WTC11 (cell line): Measurements from ENCODE around the gene EI24. TPM values are rescaled to one million over a fixed set of nuclear protein-coding genes. Genes with fewer than 3 reads are reported as not detected.

ENCODE experiments used
- ATAC-seq: fragments of 200-7000 bp; cut with Tn5 transposase; 2 replicates; pipeline ENCODE4 v1.10.0; 2021; ENCODE audit warnings: mild to moderate bottlenecking, moderate library complexity
- CTCF ChIA-PET: fragments of 300-600 bp; sonication (Branson Sonifier 250); formaldehyde crosslinking; loops from one replicate; lab custom pipeline; 2021; ENCODE audit warnings: antibody characterized with exemption; lab: Charles Lee
- POLR2A ChIA-PET: fragments of 350-600 bp; sonication (Branson Sonifier 250); formaldehyde crosslinking; loops from one replicate; lab custom pipeline; 2021; ENCODE audit warnings: antibody characterized with exemption; lab: Charles Lee
- DNase-seq: peaks from one replicate; pipeline ENCODE4 v3.0.0; 2021; ENCODE audit warnings: low spot score
- H3K27ac Mint-ChIP-seq: 2 replicates; pipeline ENCODE4 v1.8.0; 2021; ENCODE audit warnings: mixed read lengths
- H3K27me3 Mint-ChIP-seq: 2 replicates; pipeline ENCODE4 v1.8.0; 2021; ENCODE audit warnings: low read depth, mild to moderate bottlenecking, moderate library complexity, mixed read lengths
- H3K36me3 Mint-ChIP-seq: 2 replicates; pipeline ENCODE4 v1.8.0; 2021; ENCODE audit warnings: mixed read lengths
- H3K4me1 Mint-ChIP-seq: 2 replicates; pipeline ENCODE4 v1.8.0; 2022; ENCODE audit warnings: mixed read lengths
- H3K4me3 Mint-ChIP-seq: 2 replicates; pipeline ENCODE4 v1.8.0; 2021; ENCODE audit warnings: mild to moderate bottlenecking, moderate library complexity, mixed read lengths
- H3K9me3 Mint-ChIP-seq: 2 replicates; pipeline ENCODE4 v1.8.0; 2021; ENCODE audit warnings: mixed read lengths
- AR ChIP-seq: fragments of 250-450 bp; sonication (Bioruptor Pico); IDR thresholded peaks from 2 replicates; pipeline ENCODE4 v1.9.0; 2021; ENCODE audit warnings: mild to moderate bottlenecking
- CREB1 ChIP-seq: sonication (generic); formaldehyde crosslinking; IDR thresholded peaks from 2 replicates; pipeline ENCODE4 v1.8.0; 2023; ENCODE audit warnings: mild to moderate bottlenecking, missing genetic modification reagents
- FOXP1 ChIP-seq: sonication (generic); formaldehyde crosslinking; IDR thresholded peaks from 2 replicates; pipeline ENCODE4 v1.8.0; 2022; ENCODE audit warnings: missing genetic modification reagents, mild to moderate bottlenecking, moderate library complexity, borderline replicate concordance
- FOXP4 ChIP-seq: sonication (generic); formaldehyde crosslinking; IDR thresholded peaks from 2 replicates; pipeline ENCODE4 v1.8.0; 2022; ENCODE audit warnings: mild to moderate bottlenecking, missing genetic modification reagents
- HMGA2 ChIP-seq: fragments of 250-450 bp; sonication (Bioruptor Pico); IDR thresholded peaks from 2 replicates; pipeline ENCODE4 v1.4.0; 2021; ENCODE audit warnings: mild to moderate bottlenecking, moderate library complexity
- MYBL2 ChIP-seq: sonication (generic); formaldehyde crosslinking; IDR thresholded peaks from 2 replicates; pipeline ENCODE4 v1.8.1; 2023; ENCODE audit warnings: mild to moderate bottlenecking, moderate library complexity, missing genetic modification reagents
- NR3C1 ChIP-seq: sonication (generic); formaldehyde crosslinking; conservative IDR thresholded peaks from 2 replicates; pipeline ENCODE4 v1.8.1; 2023; ENCODE audit warnings: low read depth, mild to moderate bottlenecking, missing genetic modification reagents
- TEAD4 ChIP-seq: sonication (generic); formaldehyde crosslinking; IDR thresholded peaks from 2 replicates; pipeline ENCODE4 v1.8.0; 2022; ENCODE audit warnings: mild to moderate bottlenecking, missing genetic modification reagents
- TP53 ChIP-seq: sonication (generic); formaldehyde crosslinking; IDR thresholded peaks from 2 replicates; pipeline ENCODE4 v1.8.1; 2023; ENCODE audit warnings: mild to moderate bottlenecking, missing genetic modification reagents
- ZBTB21 ChIP-seq: sonication (generic); formaldehyde crosslinking; IDR thresholded peaks from 2 replicates; pipeline ENCODE4 v1.8.1; 2023; ENCODE audit warnings: mild to moderate bottlenecking, missing genetic modification reagents, borderline replicate concordance
- ZMAT4 ChIP-seq: fragments of 250-450 bp; sonication (Bioruptor Pico); IDR thresholded peaks from 2 replicates; pipeline ENCODE4 v1.9.0; 2021; ENCODE audit warnings: mild to moderate bottlenecking
- ZNF281 ChIP-seq: sonication (generic); formaldehyde crosslinking; IDR thresholded peaks from 2 replicates; pipeline ENCODE4 v1.8.0; 2023; ENCODE audit warnings: mild to moderate bottlenecking, missing genetic modification reagents
- ZNF512 ChIP-seq: sonication (generic); formaldehyde crosslinking; IDR thresholded peaks from 2 replicates; pipeline ENCODE4 v1.8.1; 2022; ENCODE audit warnings: missing genetic modification reagents, borderline replicate concordance
- total RNA-seq: library from RNA; stranded (reverse); gene quantifications from 3 replicates; pipeline ENCODE4 v1.2.3, GENCODE V29; 2021

Gene EI24
- total RNA-seq, 1 experiment from 2014 or later = 120 TPM

GRCh38 chr11:125588505-125588904 lies 19.2 kb downstream of the EI24 start:
- Mint-ChIP-seq H3K27ac (peak overlapping the region; percentile 48; the same call in 1 of the 2 replicates), H3K4me1 (peaks cover 13% of the 10 kb centered on the region), H3K4me3 (no peak overlapping the region), H3K27me3 (no peaks in the 10 kb centered on the region), H3K36me3 (peaks cover 12% of the 10 kb centered on the region), H3K9me3 (no peaks in the 10 kb centered on the region)
- ChIA-PET CTCF (no interaction called here), POLR2A (no interaction called here)
- DNase-seq = no peak
- TF ChIP-seq ZNF281 (CRISPR knock-in tag) (no peak), FOXP1 (no peak), HMGA2 (CRISPR knock-in tag) (no peak), MYBL2 (CRISPR knock-in tag) (no peak), CREB1 (CRISPR knock-in tag) (no peak), TP53 (CRISPR knock-in tag) (no peak), FOXP4 (CRISPR knock-in tag) (no peak), AR (CRISPR knock-in tag) (no peak), ZNF512 (no peak), NR3C1 (CRISPR knock-in tag) (no peak)
- no peak for ATAC-seq

- Mint-ChIP-seq H3K4me3 (peak overlapping the region; percentile 99), H3K27me3 (no peaks in the 10 kb centered on the region), H3K36me3 (peaks cover 10% of the 10 kb centered on the region), H3K4me1 (peaks cover 24% of the 10 kb centered on the region), H3K9me3 (no peaks in the 10 kb centered on the region), H3K27ac (peak overlapping the region; percentile 96)
- ATAC-seq (peak; percentile 5), DNase-seq (peak; percentile 44)
- ChIA-PET CTCF (interaction anchor here (1.0 to 1.5 kb wide), 2 partner anchors 163 to 296 kb away, joined by 3 read pairs; partner anchors contain the start of gene HYLS1), POLR2A (interaction anchor here (1.0 to 1.6 kb wide), 4 partner anchors 9 to 158 kb away, joined by 3 to 9 read pairs (median 4); partner anchors contain the start of genes CHEK1 and EI24)
- TF ChIP-seq ZBTB21 (CRISPR knock-in tag) (no peak), CREB1 (CRISPR knock-in tag) (no peak), ZMAT4 (no peak), TEAD4 (no peak)
Observed at GRCh38 chr11:125591649-125592304, 22.5 kb downstream of the EI24 start.
